ENCODE measurements around the gene OTUB2. TPM values are rescaled to one million over a fixed set of nuclear protein-coding genes. Genes with fewer than 3 reads are reported as not detected.
"Not testable (repeated sequence)": the region's sequence is repeated elsewhere in the genome, so short reads cannot be mapped to it uniquely, and the experiment has no call there.

The OTUB2 gene
- total and polyA plus RNA-seq, 4 donors: 0.28 to 0.92 (median 0.63) TPM

- H3K4me3 ChIP-seq (ENCODE audit: low read depth in 1 of 3, low read length in 3 of 3); DNase-seq (ENCODE audit: low spot score); H3K4me1 ChIP-seq (ENCODE audit: control insufficient read depth in 4 of 4, insufficient read depth in 4 of 4, low read length in 3 of 4); H3K9ac ChIP-seq (ENCODE audit: low read depth in 1 of 2, low read length in 2 of 2); H3K27ac ChIP-seq (ENCODE audit: low read depth in 1 of 2, low read length in 2 of 2); H3K27me3 ChIP-seq (ENCODE audit: control insufficient read depth in 4 of 4, insufficient read depth in 4 of 4, low read length in 3 of 4): not testable (repeated sequence)
- Histone ChIP-seq H3K36me3 (ENCODE audit: control insufficient read depth in 4 of 4, insufficient read depth in 3 of 4, low read depth in 1 of 4, low read length in 3 of 4) (peaks cover 2 to 15% (median 8%) of the 10 kb centered on the region in 4 donors), H3K9me3 (ENCODE audit: control insufficient read depth in 4 of 4, low read length in 3 of 4) (peaks cover 0 to 17% (median 3%) of the 10 kb centered on the region in 4 donors)
- WGBS: 96% methylated on average over 3 of the region's 3 CpGs
These were observed 45.9 kb downstream of the OTUB2 start for GRCh38 chr14:94072076-94072475.

- H3K9ac ChIP-seq (ENCODE audit: low read depth in 1 of 2, low read length in 2 of 2): no peak overlapping the region
- H3K4me3 ChIP-seq (ENCODE audit: low read depth in 1 of 3, low read length in 3 of 3): no peak overlapping the region
- H3K27me3 ChIP-seq (ENCODE audit: control insufficient read depth in 4 of 4, insufficient read depth in 4 of 4, low read length in 3 of 4): no peaks in the 10 kb centered on the region
- H3K36me3 ChIP-seq (ENCODE audit: control insufficient read depth in 4 of 4, insufficient read depth in 3 of 4, low read depth in 1 of 4, low read length in 3 of 4): peaks cover 6 to 26% (median 15%) of the 10 kb centered on the region in 4 donors
- WGBS: 96% methylated on average over 3 of the region's 3 CpGs
- no peak for DNase-seq (ENCODE audit: low spot score)
- H3K4me1 ChIP-seq (ENCODE audit: control insufficient read depth in 4 of 4, insufficient read depth in 4 of 4, low read length in 3 of 4): peaks cover 12 to 29% (median 26%) of the 10 kb centered on the region in 4 donors
- H3K9me3 ChIP-seq (ENCODE audit: control insufficient read depth in 4 of 4, low read length in 3 of 4): peaks cover 0 to 17% (median 3%) of the 10 kb centered on the region in 4 donors
- no peak for TF ChIP-seq NR2F2 (IDR thresholded peaks at IDR 0.05)
- TF ChIP-seq, protein P1, sequence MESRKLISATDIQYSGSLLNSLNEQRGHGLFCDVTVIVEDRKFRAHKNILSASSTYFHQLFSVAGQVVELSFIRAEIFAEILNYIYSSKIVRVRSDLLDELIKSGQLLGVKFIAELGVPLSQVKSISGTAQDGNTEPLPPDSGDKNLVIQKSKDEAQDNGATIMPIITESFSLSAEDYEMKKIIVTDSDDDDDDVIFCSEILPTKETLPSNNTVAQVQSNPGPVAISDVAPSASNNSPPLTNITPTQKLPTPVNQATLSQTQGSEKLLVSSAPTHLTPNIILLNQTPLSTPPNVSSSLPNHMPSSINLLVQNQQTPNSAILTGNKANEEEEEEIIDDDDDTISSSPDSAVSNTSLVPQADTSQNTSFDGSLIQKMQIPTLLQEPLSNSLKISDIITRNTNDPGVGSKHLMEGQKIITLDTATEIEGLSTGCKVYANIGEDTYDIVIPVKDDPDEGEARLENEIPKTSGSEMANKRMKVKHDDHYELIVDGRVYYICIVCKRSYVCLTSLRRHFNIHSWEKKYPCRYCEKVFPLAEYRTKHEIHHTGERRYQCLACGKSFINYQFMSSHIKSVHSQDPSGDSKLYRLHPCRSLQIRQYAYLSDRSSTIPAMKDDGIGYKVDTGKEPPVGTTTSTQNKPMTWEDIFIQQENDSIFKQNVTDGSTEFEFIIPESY (IDR thresholded peaks at IDR 0.05): no peak
- no peak for TF ChIP-seq RXRA (IDR thresholded peaks at IDR 0.05)
- TF ChIP-seq FOXA1 (IDR thresholded peaks at IDR 0.05): no peak
- no peak for TF ChIP-seq FOXA2 (IDR thresholded peaks at IDR 0.05)
- TF ChIP-seq EGR1 (IDR thresholded peaks at IDR 0.05; ENCODE audit: low read depth in 2 of 2): no peak
- no peak for TF ChIP-seq CTCF (IDR thresholded peaks at IDR 0.05; ENCODE audit: low read depth, low read length, missing input control)
- no peak for TF ChIP-seq MAX (IDR thresholded peaks at IDR 0.05)
- TF ChIP-seq HNF4G (IDR thresholded peaks at IDR 0.05): no peak
- TF ChIP-seq YY1 (IDR thresholded peaks at IDR 0.05): no peak
- no peak for TF ChIP-seq REST (IDR thresholded peaks at IDR 0.05)
- no peak for TF ChIP-seq TAF1 (conservative IDR thresholded peaks at IDR 0.05)
- no peak for TF ChIP-seq HNF4A (conservative IDR thresholded peaks at IDR 0.05)
- TF ChIP-seq ATF3 (IDR thresholded peaks at IDR 0.05): no peak
- no peak for TF ChIP-seq GABPA (IDR thresholded peaks at IDR 0.05 in 1 of 2, conservative IDR thresholded peaks at IDR 0.05 in 1 of 2)
- H3K27ac ChIP-seq (ENCODE audit: low read depth in 1 of 2, low read length in 2 of 2): no peak overlapping the region
These were observed 48.4 kb downstream of the OTUB2 start for GRCh38 chr14:94074534-94074933.
